GM18858 (cell line): Measurements from ENCODE around the gene OTUD7B.
"Not testable (repeated sequence)": the region's sequence is repeated elsewhere in the genome, so short reads cannot be mapped to it uniquely, and the experiment has no call there.

Source experiments
- ATAC-seq: cut with Tn5 transposase; IDR thresholded peaks from one replicate; pipeline ENCODE4 v1.9.1; 2021; ENCODE audit not compliant: unreplicated experiment

OTUD7B gene

GRCh38 chr1:150010393-150011115 lies at the start of gene OTUD7B:
Gene OTUD7B (minus strand): TSS chr1:150010726. CDS start chr1:149977510, 33,216 bp downstream.
- ATAC-seq: no peak

DNA sequence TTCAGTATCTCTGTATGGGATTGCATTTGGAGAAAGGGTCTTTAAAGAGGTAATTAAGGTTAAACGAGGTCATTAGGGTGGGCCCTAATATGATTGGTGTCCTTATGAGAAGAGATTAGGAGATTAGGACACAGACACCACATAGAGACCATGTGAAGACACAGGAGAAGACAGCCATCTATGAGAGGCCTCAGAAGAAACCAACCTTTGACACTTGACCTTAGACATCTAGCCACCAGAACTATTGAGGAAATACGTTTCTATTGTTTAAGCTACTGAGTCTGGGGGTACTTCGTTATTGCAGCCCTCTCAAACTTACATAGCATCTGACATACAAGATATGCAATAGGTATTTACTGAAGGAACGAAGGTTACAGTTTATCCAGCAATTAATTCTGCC lies 49.7 kb upstream of the OTUD7B start:
- ATAC-seq: no peak

DNA sequence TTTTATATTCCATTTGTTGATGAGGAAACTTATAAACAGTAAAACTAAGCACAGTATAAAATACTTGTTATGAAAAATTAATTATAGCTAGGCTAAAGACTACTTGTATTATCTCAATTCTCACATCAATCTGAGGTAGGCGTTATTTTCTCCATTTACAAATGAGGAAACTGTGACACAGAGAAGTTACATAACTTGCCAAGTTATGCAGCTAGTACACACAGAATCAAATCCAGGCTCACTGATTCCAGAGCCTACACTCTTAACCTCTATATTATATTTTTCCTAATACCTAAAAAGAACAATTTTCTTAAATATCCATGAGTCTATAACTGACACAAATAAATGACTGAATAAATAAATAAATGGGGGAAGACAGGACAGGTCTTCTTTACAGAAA lies 45.9 kb upstream of the OTUD7B start:
- ATAC-seq: no peak

DNA sequence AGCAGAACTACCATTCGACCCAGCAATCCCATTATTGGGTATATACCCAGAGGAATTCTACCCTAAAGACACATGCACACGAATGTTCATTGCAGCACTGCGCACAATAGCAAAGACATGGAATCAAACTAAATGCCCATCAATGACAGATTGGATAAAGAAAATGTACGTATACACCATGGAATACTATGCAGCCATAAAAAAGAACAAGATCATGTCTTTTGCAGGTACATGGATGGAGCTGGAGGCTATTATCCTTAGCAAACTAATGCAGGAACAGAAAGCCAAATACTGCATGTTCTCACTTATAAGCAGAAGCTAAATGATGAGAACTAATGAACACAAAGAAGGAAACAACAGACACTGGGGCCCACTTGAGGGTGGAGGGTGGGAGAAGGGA lies 45.0 kb upstream of the OTUD7B start:
- ATAC-seq: not testable (repeated sequence)

GRCh38 chr1:150053926-150054325 lies 43.4 kb upstream of the OTUD7B start:
- no peak for ATAC-seq

DNA sequence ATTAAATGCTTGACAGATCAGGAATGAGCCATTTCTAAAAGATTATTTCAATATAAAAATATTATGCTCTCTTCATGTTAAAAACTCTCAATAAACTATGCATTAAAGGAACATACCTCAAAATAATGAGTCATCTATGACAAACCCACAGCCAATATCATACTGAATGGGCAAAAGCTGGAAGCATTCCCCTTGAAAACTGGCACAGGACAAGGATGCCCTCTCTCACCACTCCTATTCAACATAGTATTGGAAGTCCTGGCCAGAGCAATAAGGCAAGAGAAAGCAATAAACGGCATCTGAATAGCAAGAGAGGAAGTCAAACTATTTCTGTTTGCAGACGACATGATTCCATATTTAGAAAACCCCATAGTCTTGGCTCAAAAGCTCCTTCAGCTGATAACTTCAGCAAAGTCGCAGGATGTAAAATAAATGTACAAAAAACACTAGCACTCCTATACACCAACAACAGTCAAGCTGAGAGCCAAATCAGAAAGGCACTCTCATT lies 41.4 kb upstream of the OTUD7B start:
- ATAC-seq: not testable (repeated sequence)

DNA sequence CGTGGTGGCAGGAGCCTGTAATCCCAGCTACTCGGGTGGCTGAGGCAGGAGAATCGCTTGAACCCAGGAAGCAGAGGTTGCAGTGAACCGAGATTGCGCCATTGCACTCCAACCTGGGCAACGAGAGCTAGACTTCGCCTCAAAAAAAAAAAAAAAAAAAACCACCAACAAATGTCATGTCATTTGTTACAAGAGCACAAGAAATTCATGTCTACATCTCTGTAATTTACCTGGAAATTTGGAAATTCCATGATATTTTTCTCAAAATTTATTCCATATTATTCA lies 40.5 kb upstream of the OTUD7B start:
- no peak for ATAC-seq

DNA sequence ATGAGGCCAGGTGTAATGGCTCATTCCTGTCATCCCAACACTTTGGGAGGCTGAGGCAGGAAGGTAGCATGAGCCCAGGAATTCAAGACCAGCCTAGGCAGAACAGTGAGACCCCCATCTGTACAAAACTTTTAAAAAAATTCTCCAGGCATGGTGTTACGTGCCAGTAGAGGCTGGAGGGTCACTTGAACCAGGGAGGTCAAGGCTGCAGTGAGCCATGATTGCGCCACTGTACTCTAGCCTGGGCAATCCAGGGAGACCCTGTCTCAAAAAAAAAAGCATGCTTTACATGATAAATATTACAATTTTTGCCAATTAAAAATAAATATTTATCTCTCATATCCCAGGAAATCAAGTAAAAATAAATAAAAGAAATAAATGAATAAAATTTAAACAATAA lies 39.4 kb upstream of the OTUD7B start:
- ATAC-seq: no peak

GRCh38 chr1:150034336-150034735 lies 23.8 kb upstream of the OTUD7B start:
- no peak for ATAC-seq

DNA sequence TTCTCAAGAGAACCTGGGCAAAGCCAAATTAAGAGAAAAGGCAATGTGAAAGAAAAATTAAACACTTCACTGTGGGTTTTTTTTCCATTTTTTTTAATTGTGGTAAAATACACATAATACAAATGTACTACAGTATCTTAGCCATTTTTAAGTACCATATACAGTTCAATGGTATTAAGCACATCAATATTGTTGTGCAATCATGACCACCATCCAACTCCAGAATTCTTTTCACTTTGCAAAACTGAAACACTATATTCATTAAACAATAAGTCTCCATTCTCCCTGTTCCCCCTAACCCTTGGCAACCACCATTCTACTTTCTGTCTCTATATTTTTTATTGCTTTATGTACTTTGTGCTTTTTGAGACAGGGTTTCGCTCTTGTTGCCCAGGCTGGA lies 17.8 kb upstream of the OTUD7B start:
- ATAC-seq: no peak

GRCh38 chr1:150024156-150024555 lies 13.6 kb upstream of the OTUD7B start:
- no peak for ATAC-seq

GRCh38 chr1:150022357-150022756 lies 11.8 kb upstream of the OTUD7B start:
- no peak for ATAC-seq

DNA sequence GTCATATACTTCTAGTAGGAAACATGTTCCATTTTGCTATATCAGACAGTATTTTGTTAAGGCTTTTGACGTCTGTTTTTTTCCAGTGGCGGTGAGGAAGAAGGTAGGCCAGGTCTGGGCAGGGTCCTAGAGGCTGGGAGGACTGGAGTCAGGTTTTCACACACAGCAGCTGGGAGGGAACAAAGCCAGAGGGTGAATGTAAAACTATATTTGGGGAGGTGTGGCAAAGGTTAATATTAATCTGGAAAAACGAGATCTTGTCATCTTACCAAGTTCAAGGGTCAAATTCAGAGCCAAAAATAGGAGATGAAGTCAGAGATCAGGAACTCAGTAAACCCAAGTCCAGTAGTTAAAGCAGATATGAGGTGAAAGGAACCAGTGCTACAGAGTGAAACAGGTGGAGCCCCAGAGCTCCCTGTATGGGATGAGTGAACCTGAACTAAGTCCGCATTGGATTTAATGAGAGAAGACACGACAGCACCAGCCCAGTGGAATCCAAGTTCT lies 10.7 kb upstream of the OTUD7B start:
- ATAC-seq: no peak

DNA sequence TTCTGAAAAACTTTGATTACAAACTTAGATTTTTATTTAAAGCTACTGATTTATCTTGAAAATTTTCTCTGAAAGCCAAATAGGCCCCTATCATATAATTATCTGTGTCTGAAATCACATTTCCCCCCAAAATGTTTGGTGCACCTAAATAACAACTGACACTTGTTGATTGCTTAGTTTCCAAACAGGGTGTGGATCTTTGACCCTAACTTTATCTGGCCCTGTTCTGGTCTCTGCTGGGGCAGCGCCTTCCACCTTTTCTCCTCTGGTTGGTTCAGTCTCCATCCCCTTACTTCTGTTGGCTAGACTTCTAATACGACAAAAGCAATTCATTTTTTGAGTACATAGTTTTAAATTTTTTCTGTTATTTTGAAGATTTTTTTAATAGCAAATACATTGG lies 10.2 kb upstream of the OTUD7B start:
- no peak for ATAC-seq

GRCh38 chr1:150018165-150018564 lies 7.6 kb upstream of the OTUD7B start:
- ATAC-seq: no peak

DNA sequence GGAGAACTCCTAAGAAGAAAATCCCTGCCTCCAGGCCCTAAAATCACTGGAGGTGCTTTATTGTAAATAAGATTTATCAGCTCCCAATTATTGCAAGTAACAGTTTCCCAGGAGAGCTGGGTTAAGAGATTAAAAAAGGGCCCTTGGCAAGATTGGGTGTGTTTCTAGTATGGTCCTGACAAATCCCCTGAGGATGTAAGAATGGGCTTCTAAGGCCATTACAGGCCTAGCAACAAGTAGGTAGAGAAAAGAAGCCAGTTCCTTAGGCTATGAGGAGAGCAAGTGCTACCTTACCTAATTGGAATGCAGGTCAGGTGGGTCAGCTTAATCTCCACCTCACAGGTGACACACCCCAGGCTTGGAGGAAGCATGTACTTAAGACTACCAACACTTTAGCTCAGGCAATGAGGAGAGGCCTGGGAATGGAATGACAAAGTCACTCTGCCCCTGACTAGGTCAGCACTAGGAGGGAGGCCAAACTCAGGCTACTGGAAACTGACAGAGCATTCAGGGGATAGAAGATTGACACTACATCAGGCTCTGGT lies 6.8 kb upstream of the OTUD7B start:
- no peak for ATAC-seq

DNA sequence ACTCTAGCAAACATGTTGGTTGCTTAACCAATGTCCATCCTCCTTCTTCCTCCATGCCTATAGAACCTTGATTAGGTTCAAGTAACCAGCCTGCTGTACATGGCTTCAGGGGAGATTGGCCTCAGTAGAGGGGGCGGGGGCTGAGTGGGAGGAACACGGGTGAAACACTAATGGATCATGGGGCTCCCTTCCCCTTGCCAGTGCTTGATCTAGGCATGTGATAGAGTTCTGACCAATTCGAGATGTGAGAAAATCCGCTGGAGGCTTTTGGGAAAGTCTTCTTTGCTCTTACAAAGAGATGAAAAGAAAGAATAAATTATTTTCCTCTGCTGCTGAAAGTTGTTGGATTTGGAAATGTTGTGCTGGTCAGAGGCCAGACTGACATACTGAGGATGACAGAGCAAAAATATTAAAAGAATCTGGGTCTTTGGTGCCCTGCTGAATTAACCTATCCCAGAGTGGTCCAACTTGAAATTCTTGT lies 5.2 kb upstream of the OTUD7B start:
- no peak for ATAC-seq

- no peak for ATAC-seq
These were observed 2.1 kb upstream of the OTUD7B start for GRCh38 chr1:150012611-150013010.

DNA sequence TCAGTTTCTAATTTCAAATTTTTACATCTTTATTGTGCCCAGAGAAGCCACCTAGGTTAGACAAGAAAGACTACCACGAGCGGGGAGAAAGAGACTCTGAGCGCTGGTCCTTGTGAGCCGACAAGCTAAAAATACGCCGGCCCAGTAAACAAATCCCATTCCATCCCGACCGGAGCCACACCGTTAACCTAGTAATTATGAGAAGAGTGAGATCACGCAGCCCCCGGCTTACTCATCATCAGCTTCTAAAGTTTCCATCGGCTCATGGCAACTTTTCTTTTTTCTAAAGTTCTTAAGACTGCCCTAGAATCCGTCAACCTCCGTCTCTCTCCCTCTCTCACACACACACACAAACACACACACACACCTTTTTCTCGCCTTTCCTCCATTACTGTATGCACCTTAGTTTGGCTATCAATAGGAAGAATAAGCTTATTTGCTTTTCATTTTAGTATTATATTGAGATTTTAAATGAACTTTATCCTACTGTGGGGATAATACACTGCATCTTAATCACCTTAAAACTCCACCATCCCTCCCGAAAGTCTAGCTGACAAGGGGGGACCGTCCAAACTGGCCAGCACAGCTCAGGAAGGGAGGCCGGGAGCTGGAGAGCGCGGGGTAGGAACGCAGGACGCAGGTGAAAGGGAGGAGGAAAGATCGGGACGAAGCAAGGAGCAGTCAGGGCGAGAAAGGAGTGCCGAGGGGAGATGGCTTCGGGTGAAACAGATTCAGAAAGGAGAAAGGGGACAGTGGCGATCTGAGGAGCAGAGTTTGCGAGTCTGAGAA lies 728 bp downstream of the OTUD7B start:
- ATAC-seq: no peak

DNA sequence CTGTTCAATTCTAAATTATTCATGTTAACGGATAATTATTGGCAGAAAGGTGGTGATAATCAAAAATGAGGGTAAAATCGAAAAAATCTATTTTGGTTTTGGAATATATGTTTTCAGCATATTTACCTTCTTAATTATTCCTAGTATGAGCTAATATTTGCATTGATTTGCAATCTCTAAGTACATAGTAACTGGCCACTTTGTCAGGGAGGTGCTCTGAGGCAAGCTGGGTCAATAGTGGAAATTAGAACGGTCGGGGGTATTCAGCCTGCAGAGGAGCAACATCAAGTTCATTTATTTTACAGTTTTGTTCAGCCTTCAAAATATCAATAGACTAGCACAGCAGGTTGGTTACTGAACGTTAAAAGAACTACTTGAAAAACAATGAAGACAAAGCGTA lies 1.8 kb downstream of the OTUD7B start:
- ATAC-seq: no peak

GRCh38 chr1:150006881-150007421 lies 3.6 kb downstream of the OTUD7B start:
- no peak for ATAC-seq

DNA sequence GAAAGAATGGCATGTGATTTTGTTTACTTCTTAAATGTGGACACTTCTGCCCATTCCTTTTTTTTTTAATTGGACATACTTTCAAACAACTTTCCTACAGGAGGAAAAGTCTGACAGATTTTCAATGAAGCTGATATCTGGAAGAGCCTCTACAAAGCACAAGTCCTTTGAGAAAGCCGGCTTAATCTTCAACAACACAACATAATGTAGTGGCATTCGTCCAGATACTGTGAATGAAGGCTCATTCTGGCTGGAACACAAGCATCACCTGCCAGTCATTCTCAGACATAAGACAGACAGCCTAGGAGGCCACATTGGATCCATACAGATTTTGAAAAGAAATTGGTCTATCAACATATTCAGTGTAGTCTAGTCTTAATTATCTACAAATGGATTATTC lies 4.9 kb downstream of the OTUD7B start:
- ATAC-seq: no peak
